ENCODE data around the gene LDLRAD4.

LDLRAD4 gene

GRCh38 chr18:13577781-13578180 is 359.2 kb downstream of the LDLRAD4 start:
- DNase-seq (ENCODE audit: low read depth in 2 of 2, low spot score in 1 of 2), result no peak

GRCh38 chr18:13578400-13578799 is 359.8 kb downstream of the LDLRAD4 start:
- DNase-seq (ENCODE audit: low read depth in 2 of 2, low spot score in 1 of 2), result no peak

GRCh38 chr18:13579874-13580273 is 361.3 kb downstream of the LDLRAD4 start:
- no peak for DNase-seq (ENCODE audit: low read depth in 2 of 2, low spot score in 1 of 2)

GRCh38 chr18:13580351-13580750 is 361.8 kb downstream of the LDLRAD4 start:
- DNase-seq (ENCODE audit: low read depth in 2 of 2, low spot score in 1 of 2), result no peak

GRCh38 chr18:13580991-13581390 is 362.4 kb downstream of the LDLRAD4 start:
- DNase-seq (ENCODE audit: low read depth in 2 of 2, low spot score in 1 of 2), result no peak

- no peak for DNase-seq (ENCODE audit: low read depth in 2 of 2, low spot score in 1 of 2)
These were observed 363.1 kb downstream of the LDLRAD4 start for GRCh38 chr18:13581496-13582177.

- DNase-seq (ENCODE audit: low read depth in 2 of 2, low spot score in 1 of 2), result no peak
These were observed 363.7 kb downstream of the LDLRAD4 start for GRCh38 chr18:13582178-13582670.

- DNase-seq (ENCODE audit: low read depth in 2 of 2, low spot score in 1 of 2), result no peak
These were observed 365.3 kb downstream of the LDLRAD4 start for GRCh38 chr18:13583576-13584550.

- DNase-seq (ENCODE audit: low read depth in 2 of 2, low spot score in 1 of 2), result no peak
These were observed 366.3 kb downstream of the LDLRAD4 start for GRCh38 chr18:13584825-13585224.

- DNase-seq (ENCODE audit: low read depth in 2 of 2, low spot score in 1 of 2), result no peak
These were observed 367.0 kb downstream of the LDLRAD4 start for GRCh38 chr18:13585379-13586153.

GRCh38 chr18:13587001-13587400 is 368.4 kb downstream of the LDLRAD4 start:
- no peak for DNase-seq (ENCODE audit: low read depth in 2 of 2, low spot score in 1 of 2)

- no peak for DNase-seq (ENCODE audit: low read depth in 2 of 2, low spot score in 1 of 2)
These were observed 368.9 kb downstream of the LDLRAD4 start for GRCh38 chr18:13587477-13587876.

GRCh38 chr18:13587937-13588336 is 369.4 kb downstream of the LDLRAD4 start:
- DNase-seq (ENCODE audit: low read depth in 2 of 2, low spot score in 1 of 2), result no peak

GRCh38 chr18:13589316-13589715 is 370.8 kb downstream of the LDLRAD4 start:
- no peak for DNase-seq (ENCODE audit: low read depth in 2 of 2, low spot score in 1 of 2)

GRCh38 chr18:13589943-13590342 is 371.4 kb downstream of the LDLRAD4 start:
- DNase-seq (ENCODE audit: low read depth in 2 of 2, low spot score in 1 of 2), result no peak

- DNase-seq (ENCODE audit: low read depth in 2 of 2, low spot score in 1 of 2), result no peak
These were observed 373.7 kb downstream of the LDLRAD4 start for GRCh38 chr18:13592246-13592645.

GRCh38 chr18:13594551-13594950 is 376.0 kb downstream of the LDLRAD4 start:
- no peak for DNase-seq (ENCODE audit: low read depth in 2 of 2, low spot score in 1 of 2)

- no peak for DNase-seq (ENCODE audit: low read depth in 2 of 2, low spot score in 1 of 2)
These were observed 378.5 kb downstream of the LDLRAD4 start for GRCh38 chr18:13597068-13597467.

GRCh38 chr18:13598591-13598990 is 380.0 kb downstream of the LDLRAD4 start:
- DNase-seq (ENCODE audit: low read depth in 2 of 2, low spot score in 1 of 2), result no peak

- no peak for DNase-seq (ENCODE audit: low read depth in 2 of 2, low spot score in 1 of 2)
These were observed 380.5 kb downstream of the LDLRAD4 start for GRCh38 chr18:13599031-13599430.

- DNase-seq (ENCODE audit: low read depth in 2 of 2, low spot score in 1 of 2), result no peak
These were observed 384.9 kb downstream of the LDLRAD4 start for GRCh38 chr18:13603304-13604019.

All from stimulated activated CD8-positive, alpha-beta memory T cell treated with anti-CD3 and anti-CD28 coated beads, Interleukin-4, amount 100 ng/mL, for 4 hours (primary cell).